ENCODE results near the gene ZNF415.

DNA sequence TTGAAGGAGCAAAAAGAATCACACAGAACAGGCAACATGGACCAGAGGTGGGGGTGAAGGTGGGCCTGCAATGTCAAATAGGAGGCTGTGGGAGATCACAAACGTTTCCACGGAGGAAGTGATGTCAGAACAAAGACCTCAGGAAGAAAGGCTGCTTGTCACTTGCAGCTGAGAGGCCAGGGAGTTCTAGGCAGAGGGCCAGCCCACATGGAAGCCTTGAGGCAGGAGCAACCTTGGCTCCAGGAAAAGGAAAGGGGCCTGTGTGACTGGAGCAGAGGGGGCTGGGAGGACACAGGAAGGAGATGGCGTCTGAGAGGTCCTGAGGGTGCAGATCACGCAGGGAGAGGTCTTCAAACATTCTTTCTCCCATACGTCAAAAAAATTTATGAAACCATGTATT, 45.8 kb downstream of the ZNF415 start:
- TF ChIP-seq, protein P1, sequence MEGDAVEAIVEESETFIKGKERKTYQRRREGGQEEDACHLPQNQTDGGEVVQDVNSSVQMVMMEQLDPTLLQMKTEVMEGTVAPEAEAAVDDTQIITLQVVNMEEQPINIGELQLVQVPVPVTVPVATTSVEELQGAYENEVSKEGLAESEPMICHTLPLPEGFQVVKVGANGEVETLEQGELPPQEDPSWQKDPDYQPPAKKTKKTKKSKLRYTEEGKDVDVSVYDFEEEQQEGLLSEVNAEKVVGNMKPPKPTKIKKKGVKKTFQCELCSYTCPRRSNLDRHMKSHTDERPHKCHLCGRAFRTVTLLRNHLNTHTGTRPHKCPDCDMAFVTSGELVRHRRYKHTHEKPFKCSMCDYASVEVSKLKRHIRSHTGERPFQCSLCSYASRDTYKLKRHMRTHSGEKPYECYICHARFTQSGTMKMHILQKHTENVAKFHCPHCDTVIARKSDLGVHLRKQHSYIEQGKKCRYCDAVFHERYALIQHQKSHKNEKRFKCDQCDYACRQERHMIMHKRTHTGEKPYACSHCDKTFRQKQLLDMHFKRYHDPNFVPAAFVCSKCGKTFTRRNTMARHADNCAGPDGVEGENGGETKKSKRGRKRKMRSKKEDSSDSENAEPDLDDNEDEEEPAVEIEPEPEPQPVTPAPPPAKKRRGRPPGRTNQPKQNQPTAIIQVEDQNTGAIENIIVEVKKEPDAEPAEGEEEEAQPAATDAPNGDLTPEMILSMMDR (IDR thresholded peaks at IDR 0.05): no peak
- no peak for TF ChIP-seq POLR2A (IDR thresholded peaks at IDR 0.05)
